ENCODE results near the gene TRNAU1AP. TPM values are rescaled to one million over a fixed set of nuclear protein-coding genes. Genes with fewer than 3 reads are reported as not detected.
A peak's percentile ranks its signal among the peaks of the same experiment; 100 is the strongest.

The TRNAU1AP gene
- total RNA-seq, 1 donor from 2014 or later = 38.6 TPM

GRCh38 chr1:28560886-28561285 is 8.0 kb downstream of the TRNAU1AP start:
- Mint-ChIP-seq H3K36me3 (ENCODE audit: insufficient read depth) (peaks cover 17% of the 10 kb centered on the region), H3K4me1 (ENCODE audit: low read depth) (no peaks in the 10 kb centered on the region), H3K9me3 (ENCODE audit: low read depth) (no peaks in the 10 kb centered on the region), H3K27me3 (no peaks in the 10 kb centered on the region), H3K27ac (no peak overlapping the region), H3K4me3 (ENCODE audit: low read depth) (no peak overlapping the region)
- no peak for TF ChIP-seq CTCF (IDR thresholded peaks at IDR 0.05; ENCODE audit: unreplicated experiment)
- no peak for DNase-seq (ENCODE audit: low spot score, unreplicated experiment)

- DNase-seq (ENCODE audit: low spot score, unreplicated experiment) = no peak
- H3K9me3 Mint-ChIP-seq (ENCODE audit: low read depth) = no peaks in the 10 kb centered on the region
- H3K4me3 Mint-ChIP-seq (ENCODE audit: low read depth) = no peak overlapping the region
- H3K27me3 Mint-ChIP-seq = no peaks in the 10 kb centered on the region
- no peak overlapping the region for H3K27ac Mint-ChIP-seq
- H3K36me3 Mint-ChIP-seq (ENCODE audit: insufficient read depth) = peaks cover 23% of the 10 kb centered on the region
- no peaks in the 10 kb centered on the region for H3K4me1 Mint-ChIP-seq (ENCODE audit: low read depth)
- TF ChIP-seq CTCF (IDR thresholded peaks at IDR 0.05; ENCODE audit: unreplicated experiment) = no peak
Measured at GRCh38 chr1:28564310-28564709, 11.4 kb downstream of the TRNAU1AP start.

- Mint-ChIP-seq H3K9me3 (ENCODE audit: low read depth) (no peaks in the 10 kb centered on the region), H3K36me3 (ENCODE audit: insufficient read depth) (peaks cover 20% of the 10 kb centered on the region), H3K27ac (no peak overlapping the region), H3K27me3 (no peaks in the 10 kb centered on the region), H3K4me1 (ENCODE audit: low read depth) (no peaks in the 10 kb centered on the region), H3K4me3 (ENCODE audit: low read depth) (no peak overlapping the region)
- TF ChIP-seq CTCF (IDR thresholded peaks at IDR 0.05; ENCODE audit: unreplicated experiment) = no peak
- no peak for DNase-seq (ENCODE audit: low spot score, unreplicated experiment)
Measured at GRCh38 chr1:28565040-28565439, 12.2 kb downstream of the TRNAU1AP start.

DNA sequence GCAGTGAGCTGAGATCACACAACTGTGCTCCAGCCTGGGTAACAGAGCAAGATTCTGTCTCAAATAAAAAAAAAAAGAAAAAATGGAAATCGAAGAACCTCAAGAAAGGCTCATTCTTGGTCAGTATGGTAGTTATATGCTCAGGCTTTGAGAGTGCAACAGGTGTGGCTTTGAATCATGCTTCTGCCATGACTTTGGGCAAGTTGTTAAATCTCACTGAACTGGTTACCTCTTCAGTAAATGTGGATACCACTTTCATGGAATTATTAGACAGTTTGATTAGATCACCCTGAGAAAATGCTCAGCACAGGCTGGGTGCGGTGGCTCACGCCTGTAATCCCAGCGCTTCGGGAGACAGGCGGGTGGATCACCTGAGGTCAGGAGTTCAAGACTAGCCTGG is 12.8 kb downstream of the TRNAU1AP start:
- Mint-ChIP-seq H3K27me3 (no peaks in the 10 kb centered on the region), H3K36me3 (ENCODE audit: insufficient read depth) (peaks cover 19% of the 10 kb centered on the region)
- no peak for TF ChIP-seq CTCF (IDR thresholded peaks at IDR 0.05; ENCODE audit: unreplicated experiment)

DNA sequence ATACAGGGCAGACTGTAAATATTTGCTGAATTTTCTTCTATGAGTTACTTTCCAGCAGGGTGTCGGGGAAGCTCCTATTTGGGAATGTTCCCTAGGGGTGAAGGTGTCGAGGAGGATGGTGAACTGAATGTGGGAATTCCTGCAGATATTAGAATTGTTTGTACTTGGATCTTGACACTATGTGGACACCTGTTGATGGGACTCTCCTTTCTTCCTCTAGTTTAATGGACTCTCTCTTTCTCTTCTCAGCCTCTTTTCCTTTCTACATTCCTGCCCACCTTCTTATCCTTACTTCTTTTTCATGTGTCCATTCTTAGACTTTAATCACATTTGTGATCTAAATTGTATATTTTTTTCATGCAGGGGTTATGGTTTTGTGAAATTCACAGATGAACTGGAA is 14.0 kb downstream of the TRNAU1AP start:
- Mint-ChIP-seq H3K4me1 (ENCODE audit: low read depth) (no peaks in the 10 kb centered on the region), H3K27me3 (no peaks in the 10 kb centered on the region), H3K4me3 (ENCODE audit: low read depth) (no peak overlapping the region), H3K9me3 (ENCODE audit: low read depth) (no peaks in the 10 kb centered on the region), H3K27ac (peak overlapping the region; percentile 84), H3K36me3 (ENCODE audit: insufficient read depth) (peaks cover 16% of the 10 kb centered on the region)
- no peak for TF ChIP-seq CTCF (IDR thresholded peaks at IDR 0.05; ENCODE audit: unreplicated experiment)
- DNase-seq (ENCODE audit: low spot score, unreplicated experiment) = no peak

More for the DNA sequence above, 12.8 kb downstream of the TRNAU1AP start:
- no peak for DNase-seq (ENCODE audit: low spot score, unreplicated experiment)
- Mint-ChIP-seq H3K4me1 (ENCODE audit: low read depth) (no peaks in the 10 kb centered on the region), H3K27ac (no peak overlapping the region), H3K9me3 (ENCODE audit: low read depth) (no peaks in the 10 kb centered on the region), H3K4me3 (ENCODE audit: low read depth) (no peak overlapping the region)

All from progenitor cell of endocrine pancreas (in vitro differentiated cells).